GM12878 (cell line): Measurements from ENCODE around the gene GCNT2. TPM values are rescaled to one million over a fixed set of nuclear protein-coding genes. Genes with fewer than 3 reads are reported as not detected.
"Not testable (repeated sequence)": the region's sequence is repeated elsewhere in the genome, so short reads cannot be mapped to it uniquely, and the experiment has no call there.

ENCODE experiments used
- ATAC-seq: fragments of 200-7000 bp; cut with Tn5 transposase; 3 replicates; pipeline ENCODE4 v1.9.1; 2020; ENCODE audit warnings: mild to moderate bottlenecking, moderate library complexity
- BruUV-seq: library from RNA; stranded (reverse); fragments of 400-500 nt; replicated peaks from 2 replicates; lab custom pipeline; 2021; lab: Mats Ljungman, UMichigan
- CTCF ChIA-PET: fragments of 300-600 bp; sonication (Branson Sonifier 250); formaldehyde crosslinking; extraction: SDS; loops from one replicate; lab custom pipeline; 2021; ENCODE audit warnings: inconsistent platforms; lab: Yijun Ruan, JAX
- POLR2A ChIA-PET: fragments of 350-600 bp; formaldehyde crosslinking; extraction: SDS; loops from one replicate; lab custom pipeline; 2021; ENCODE audit warnings: inconsistent platforms; lab: Charles Lee
- RAD21 ChIA-PET: fragments of 300-600 bp; sonication (Branson Sonifier 250); formaldehyde crosslinking; loops from one replicate; lab custom pipeline; 2023; ENCODE audit warnings: antibody characterized with exemption; ENCODE audit not compliant: unreplicated experiment; lab: Charles Lee
- SMC1A ChIA-PET: fragments of 300-600 bp; sonication (Branson Sonifier 250); formaldehyde crosslinking; loops from one replicate; lab custom pipeline; 2023; ENCODE audit not compliant: unreplicated experiment, uncharacterized antibody; lab: Charles Lee
- DNase-seq: peaks from one replicate; pipeline ENCODE4 v3.0.0-alpha.2; 2011; ENCODE audit warnings: low read depth, low spot score
- FAIRE-seq: peaks from 3 replicates; lab custom pipeline; 2011; peaks lifted over from hg19 to GRCh38; lab: Jason Lieb, UNC
- H2AFZ ChIP-seq: 2 replicates; pipeline ENCODE4 v1.6.0; 2011; ENCODE audit warnings: low read depth, low read length, control low read depth; ENCODE audit not compliant: control insufficient read depth
- H3K27ac ChIP-seq: 2 replicates; pipeline ENCODE4 v1.5.1; 2011; ENCODE audit warnings: control low read depth; ENCODE audit not compliant: control insufficient read depth, insufficient read depth
- H3K27me3 ChIP-seq, 2 experiments: replicated peaks in 1 of 2; 2 replicates each; pipeline versions ENCODE4 v1.6.0 to v1.6.1; 2011; ENCODE audit warnings: low read length in 1 of 2; ENCODE audit not compliant: control insufficient read depth in 2 of 2, insufficient read depth in 2 of 2
- H3K36me3 ChIP-seq, 2 experiments: 2 replicates each; pipeline ENCODE4 v1.5.1; 2011; ENCODE audit warnings: low read length in 1 of 2; ENCODE audit not compliant: control insufficient read depth in 2 of 2, insufficient read depth in 2 of 2
- H3K4me1 ChIP-seq: 2 replicates; pipeline ENCODE4 v1.6.1; 2011; ENCODE audit warnings: mild to moderate bottlenecking, low read length, moderate library complexity, mixed read lengths; ENCODE audit not compliant: control insufficient read depth, insufficient read depth
- H3K4me2 ChIP-seq: 2 replicates; pipeline ENCODE4 v1.6.0; 2011; ENCODE audit warnings: control low read depth; ENCODE audit not compliant: control insufficient read depth, insufficient read depth
- H3K4me3 ChIP-seq: fragments of 200-600 bp; sonication (generic); 2 replicates; pipeline ENCODE4 v1.5.1; 2016
- H3K79me2 ChIP-seq: 2 replicates; pipeline ENCODE4 v1.6.0; 2011; ENCODE audit warnings: low read length; ENCODE audit not compliant: control insufficient read depth, insufficient read depth
- H3K9ac ChIP-seq: 2 replicates; pipeline ENCODE4 v1.8.0; 2011; ENCODE audit warnings: low read length, control low read depth, mixed read lengths; ENCODE audit not compliant: control insufficient read depth, insufficient read depth
- H3K9me3 ChIP-seq: replicated peaks from 3 replicates; pipeline ENCODE4 v1.5.1; 2011; ENCODE audit warnings: mild to moderate bottlenecking, low read length; ENCODE audit not compliant: control insufficient read depth, insufficient read depth
- H4K20me1 ChIP-seq: 2 replicates; pipeline ENCODE4 v1.6.0; 2011; ENCODE audit not compliant: control insufficient read depth, insufficient read depth
- ASH2L ChIP-seq: fragments of 300-600, 200-600 bp; sonication (generic); IDR thresholded peaks from 2 replicates; pipeline ENCODE4 v1.6.1; 2017; ENCODE audit warnings: low read depth, mild to moderate bottlenecking, borderline replicate concordance
- JUNB ChIP-seq: IDR thresholded peaks from 2 replicates; pipeline ENCODE4 v1.6.1; 2016; ENCODE audit warnings: antibody characterized with exemption, mild to moderate bottlenecking
- SMAD5 ChIP-seq: IDR thresholded peaks from 2 replicates; pipeline ENCODE4 v1.6.1; 2016; ENCODE audit warnings: antibody characterized with exemption, low read depth
- TARDBP ChIP-seq: IDR thresholded peaks from 2 replicates; pipeline ENCODE4 v1.6.1; 2016; ENCODE audit warnings: borderline replicate concordance
- WGBS: methylation state at CpG from one replicate; pipeline ENCODE4 v1.1.6; 2016; ENCODE audit warnings: low lambda C conversion rate; ENCODE audit not compliant: insufficient replicate concordance, insufficient coverage; ENCODE audit errors: missing lambda C conversion rate; 5-methylcytosine and 5-hydroxymethylcytosine counted together
- in situ Hi-C: fragments of 300-500 bp; cut with MboI; formaldehyde crosslinking; loops from 9 replicates; pipeline ENCODE4 v1.14.3; 2018; ENCODE audit warnings: mixed read lengths
- intact Hi-C: fragments of 100-400 bp; cut with micrococcal nuclease; formaldehyde crosslinking; loops from one replicate; pipeline ENCODE4 v1.14.2; 2022; ENCODE audit not compliant: unreplicated experiment
- polyA plus RNA-seq, 11 experiments: library from polyadenylated mRNA; depleted of rRNA in 4 of 11; unstranded in 6 of 11; stranded (reverse) in 5 of 11; fragments of >200 nt; fragmentation: Nextera tagmentation in 4 of 11; fragmentation: Illumina TruSeq in 1 of 11; extraction: Ambion mirVana in 4 of 11; extraction: Trizol in 1 of 11; gene quantifications; 1 replicate in 1 of 11; 2 replicates in 10 of 11; pipeline versions ENCODE4 v1.2.1 to v1.2.3, GENCODE V29; 2011 to 2016; ENCODE audit warnings: inconsistent platforms in 2 of 11, missing spikeins in 2 of 11, low read depth in 1 of 11
- total RNA-seq, 4 experiments: library from RNA; depleted of rRNA in 3 of 4; stranded (reverse); fragments of >200 nt in 3 of 4; fragmentation: Illumina TruSeq in 1 of 4; extraction: Trizol in 1 of 4; gene quantifications; 2 replicates each; pipeline versions ENCODE4 v1.2.1 to v1.2.3, GENCODE V29; 2013 to 2021
- TF ChIP-seq, protein P1 (sequence below): IDR thresholded peaks from 2 replicates; pipeline ENCODE4 v1.6.1; 2011; ENCODE audit warnings: low read depth, mild to moderate bottlenecking, low read length, moderate library complexity, borderline replicate concordance; ENCODE audit errors: extremely low read depth
- TF ChIP-seq, protein P2 (sequence below): fragments of 450-650 bp; IDR thresholded peaks from 2 replicates; pipeline ENCODE4 v1.6.1; 2017; ENCODE audit warnings: mild to moderate bottlenecking, low read depth, inconsistent platforms; ENCODE audit not compliant: poor library complexity, severe bottlenecking
- TF ChIP-seq, protein P3 (sequence below): fragments of 450-650 bp; conservative IDR thresholded peaks from 2 replicates; pipeline ENCODE4 v1.6.1; 2017; ENCODE audit warnings: mild to moderate bottlenecking, moderate library complexity

The GCNT2 gene
- total and polyA plus RNA-seq, 10 of the 15 experiments (the other 5 are each of a cell fraction or from before 2014, with no cell fraction given), result 5.0 to 21.6 (median 11.9) TPM

DNA sequence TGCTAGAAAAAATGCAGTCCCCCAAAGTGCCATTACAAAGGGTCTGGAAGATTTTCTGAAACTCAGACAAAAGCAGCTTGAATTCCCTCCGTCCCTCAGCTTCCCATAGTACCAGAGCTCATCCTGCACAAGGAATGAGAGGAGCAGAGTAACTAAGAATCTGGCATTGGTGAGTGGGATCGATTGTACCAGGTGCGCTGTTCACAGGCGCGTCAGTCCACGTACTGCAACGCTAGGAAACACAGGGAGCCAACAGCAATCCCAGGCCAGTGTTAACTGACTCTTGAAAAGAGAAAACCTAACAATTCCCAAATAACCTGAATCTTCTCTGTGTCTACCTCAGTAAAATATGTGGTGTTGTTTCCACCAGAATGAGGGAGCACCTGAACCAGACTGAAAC lies 77.9 kb downstream of the GCNT2 start:
- no peak for FAIRE-seq
- no peak overlapping the region for H3K9ac ChIP-seq
- 97% methylated on average over 7 of the region's 7 CpGs for WGBS
- H3K4me3 ChIP-seq, result no peak overlapping the region
- in situ Hi-C loops, result no loop called here
- H3K4me1 ChIP-seq, result no peaks in the 10 kb centered on the region; the same call in 1 of the 2 replicates
- ChIA-PET POLR2A (no interaction called here), SMC1A (interaction anchor here (0.9 kb wide), 1 partner anchor 44 kb away, joined by 3 read pairs; no protein-coding TSS in a partner anchor), CTCF (no interaction called here), RAD21 (no interaction called here)
- H3K9me3 ChIP-seq, result no peaks in the 10 kb centered on the region
- ATAC-seq, result no peak
- intact Hi-C loops, result no loop called here
- no peaks in the 10 kb centered on the region for H4K20me1 ChIP-seq
- no TSS peak for BruUV-seq
- H3K79me2 ChIP-seq, result no peaks in the 10 kb centered on the region; the same call in none of the 2 replicates
- DNase-seq, result no peak
- H3K27ac ChIP-seq, result no peak overlapping the region
- no peak overlapping the region for H2AFZ ChIP-seq
- TF ChIP-seq, protein P1, sequence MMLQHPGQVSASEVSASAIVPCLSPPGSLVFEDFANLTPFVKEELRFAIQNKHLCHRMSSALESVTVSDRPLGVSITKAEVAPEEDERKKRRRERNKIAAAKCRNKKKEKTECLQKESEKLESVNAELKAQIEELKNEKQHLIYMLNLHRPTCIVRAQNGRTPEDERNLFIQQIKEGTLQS, result no peak
- TF ChIP-seq ASH2L (no peak), SMAD5 (no peak), TARDBP (no peak), JUNB (no peak)
- TF ChIP-seq, protein P2, sequence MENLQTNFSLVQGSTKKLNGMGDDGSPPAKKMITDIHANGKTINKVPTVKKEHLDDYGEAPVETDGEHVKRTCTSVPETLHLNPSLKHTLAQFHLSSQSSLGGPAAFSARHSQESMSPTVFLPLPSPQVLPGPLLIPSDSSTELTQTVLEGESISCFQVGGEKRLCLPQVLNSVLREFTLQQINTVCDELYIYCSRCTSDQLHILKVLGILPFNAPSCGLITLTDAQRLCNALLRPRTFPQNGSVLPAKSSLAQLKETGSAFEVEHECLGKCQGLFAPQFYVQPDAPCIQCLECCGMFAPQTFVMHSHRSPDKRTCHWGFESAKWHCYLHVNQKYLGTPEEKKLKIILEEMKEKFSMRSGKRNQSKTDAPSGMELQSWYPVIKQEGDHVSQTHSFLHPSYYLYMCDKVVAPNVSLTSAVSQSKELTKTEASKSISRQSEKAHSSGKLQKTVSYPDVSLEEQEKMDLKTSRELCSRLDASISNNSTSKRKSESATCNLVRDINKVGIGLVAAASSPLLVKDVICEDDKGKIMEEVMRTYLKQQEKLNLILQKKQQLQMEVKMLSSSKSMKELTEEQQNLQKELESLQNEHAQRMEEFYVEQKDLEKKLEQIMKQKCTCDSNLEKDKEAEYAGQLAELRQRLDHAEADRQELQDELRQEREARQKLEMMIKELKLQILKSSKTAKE, result no peak
- TF ChIP-seq, protein P3, sequence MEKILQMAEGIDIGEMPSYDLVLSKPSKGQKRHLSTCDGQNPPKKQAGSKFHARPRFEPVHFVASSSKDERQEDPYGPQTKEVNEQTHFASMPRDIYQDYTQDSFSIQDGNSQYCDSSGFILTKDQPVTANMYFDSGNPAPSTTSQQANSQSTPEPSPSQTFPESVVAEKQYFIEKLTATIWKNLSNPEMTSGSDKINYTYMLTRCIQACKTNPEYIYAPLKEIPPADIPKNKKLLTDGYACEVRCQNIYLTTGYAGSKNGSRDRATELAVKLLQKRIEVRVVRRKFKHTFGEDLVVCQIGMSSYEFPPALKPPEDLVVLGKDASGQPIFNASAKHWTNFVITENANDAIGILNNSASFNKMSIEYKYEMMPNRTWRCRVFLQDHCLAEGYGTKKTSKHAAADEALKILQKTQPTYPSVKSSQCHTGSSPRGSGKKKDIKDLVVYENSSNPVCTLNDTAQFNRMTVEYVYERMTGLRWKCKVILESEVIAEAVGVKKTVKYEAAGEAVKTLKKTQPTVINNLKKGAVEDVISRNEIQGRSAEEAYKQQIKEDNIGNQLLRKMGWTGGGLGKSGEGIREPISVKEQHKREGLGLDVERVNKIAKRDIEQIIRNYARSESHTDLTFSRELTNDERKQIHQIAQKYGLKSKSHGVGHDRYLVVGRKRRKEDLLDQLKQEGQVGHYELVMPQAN, result no peak
- no peaks in the 10 kb centered on the region for H3K27me3 ChIP-seq
- no peak overlapping the region for H3K4me2 ChIP-seq
- H3K36me3 ChIP-seq, result peaks cover 0 to 6% of the 10 kb centered on the region in 2 experiments; a peak in 2 of 4 replicates

DNA sequence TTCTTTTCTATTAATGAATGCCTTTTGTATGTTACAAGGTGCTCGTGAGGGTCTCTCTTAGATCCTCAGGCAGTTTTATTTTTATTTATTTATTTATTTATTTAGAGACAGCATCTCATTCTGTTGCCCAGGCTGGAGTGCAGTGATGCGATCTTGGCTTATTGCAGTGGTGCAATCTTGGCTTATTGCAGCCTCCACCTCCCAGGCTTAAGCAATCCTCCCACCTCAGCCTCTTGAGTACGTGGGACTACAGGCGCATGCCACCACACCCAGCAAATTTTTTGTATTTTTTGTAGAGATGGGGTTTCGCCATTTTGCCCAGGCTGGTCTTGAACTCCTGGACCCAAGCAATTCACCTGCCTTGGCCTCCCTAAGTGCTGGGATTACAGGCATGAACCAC lies 79.5 kb downstream of the GCNT2 start:
- H3K4me2 ChIP-seq, H3K27me3 ChIP-seq, ATAC-seq, BruUV-seq, H3K4me3 ChIP-seq, CTCF ChIA-PET, FAIRE-seq, H2AFZ ChIP-seq, DNase-seq, H4K20me1 ChIP-seq, intact Hi-C loops, POLR2A ChIA-PET, H3K27ac ChIP-seq, H3K4me1 ChIP-seq, H3K9me3 ChIP-seq, H3K79me2 ChIP-seq, H3K36me3 ChIP-seq, H3K9ac ChIP-seq, in situ Hi-C loops, SMC1A ChIA-PET, RAD21 ChIA-PET: not testable (repeated sequence)
- 80% methylated on average over 5 of the region's 5 CpGs for WGBS
